HepG2 (cell line): Measurements from ENCODE around the gene OSBPL2. TPM values are rescaled to one million over a fixed set of nuclear protein-coding genes. Genes with fewer than 3 reads are reported as not detected.

Experiments
- AGO2 ChIP-seq: fragments of 200-400 bp; formaldehyde crosslinking; optimal IDR thresholded peaks from 2 replicates; pipeline ENCODE3; 2017; ENCODE audit warnings: mild to moderate bottlenecking, low read depth, low read length, moderate library complexity
- AKAP8 ChIP-seq: sonication (generic); formaldehyde crosslinking; IDR thresholded peaks from 2 replicates; pipeline ENCODE4 v1.5.1; 2020; ENCODE audit warnings: mild to moderate bottlenecking, missing genetic modification reagents
- EED ChIP-seq: sonication (generic); formaldehyde crosslinking; IDR thresholded peaks from 2 replicates; pipeline ENCODE4 v1.5.0; 2020; ENCODE audit warnings: mild to moderate bottlenecking, missing genetic modification reagents
- HNRNPK ChIP-seq: fragments of 200-400 bp; formaldehyde crosslinking; IDR thresholded peaks from 2 replicates; pipeline ENCODE4 v1.6.1; 2018; ENCODE audit warnings: low read length, low read depth, moderate library complexity, mild to moderate bottlenecking; ENCODE audit not compliant: poor library complexity, severe bottlenecking
- HNRNPL ChIP-seq: fragments of 200-400 bp; formaldehyde crosslinking; IDR thresholded peaks from 2 replicates; pipeline ENCODE4 v1.6.1; 2017; ENCODE audit warnings: mild to moderate bottlenecking, low read depth, low read length
- HOMEZ ChIP-seq: IDR thresholded peaks from 2 replicates; pipeline ENCODE4 v1.6.1; 2016; ENCODE audit warnings: low read depth
- HOXA3 ChIP-seq: sonication (generic); formaldehyde crosslinking; IDR thresholded peaks from 2 replicates; pipeline ENCODE4 v1.5.0; 2020; ENCODE audit warnings: missing genetic modification reagents
- KLF15 ChIP-seq: sonication (generic); formaldehyde crosslinking; IDR thresholded peaks from 2 replicates; pipeline ENCODE4 v1.8.1; 2023; ENCODE audit warnings: borderline replicate concordance, mild to moderate bottlenecking, inconsistent platforms, missing genetic modification reagents, mixed read lengths
- KLF6 ChIP-seq: IDR thresholded peaks from 2 replicates; pipeline ENCODE4 v1.8.0; 2016; ENCODE audit warnings: missing biosample characterization, missing genetic modification reagents
- PAF1 ChIP-seq: IDR thresholded peaks from 2 replicates; pipeline ENCODE4 v1.6.1; 2016; ENCODE audit warnings: missing genetic modification reagents, missing compliant biosample characterization
- POLR2G ChIP-seq: fragments of 200-400 bp; formaldehyde crosslinking; IDR thresholded peaks from 2 replicates; pipeline ENCODE4 v1.6.1; 2018; ENCODE audit warnings: mild to moderate bottlenecking, low read depth, low read length, moderate library complexity
- SOX13 ChIP-seq, 3 experiments: fragments of 450-650 bp in 1 of 3; sonication (generic) in 1 of 3; formaldehyde crosslinking in 1 of 3; IDR thresholded peaks in 2 of 3; conservative IDR thresholded peaks in 1 of 3; 2 replicates each; pipeline versions ENCODE4 v1.5.0 to v1.6.1; 2016 to 2020; ENCODE audit warnings: antibody characterized with exemption in 1 of 3, mild to moderate bottlenecking in 1 of 3, missing compliant biosample characterization in 1 of 3, missing genetic modification reagents in 1 of 3, moderate library complexity in 1 of 3
- U2AF2 ChIP-seq: fragments of 200-400 bp; formaldehyde crosslinking; IDR thresholded peaks from 2 replicates; pipeline ENCODE4 v1.6.1; 2017; ENCODE audit warnings: low read depth, mild to moderate bottlenecking, low read length
- ZBTB20 ChIP-seq: sonication (generic); formaldehyde crosslinking; IDR thresholded peaks from 2 replicates; pipeline ENCODE4 v1.8.1; 2023; ENCODE audit warnings: missing genetic modification reagents, low read depth, mild to moderate bottlenecking, borderline replicate concordance
- ZMAT3 ChIP-seq: sonication (generic); formaldehyde crosslinking; conservative IDR thresholded peaks from 2 replicates; pipeline ENCODE4 v1.7.0; 2021; ENCODE audit warnings: missing genetic modification reagents
- ZNF24 ChIP-seq: fragments of 450-650 bp; IDR thresholded peaks from 2 replicates; pipeline ENCODE4 v1.6.1; 2017; ENCODE audit warnings: antibody characterized with exemption, mild to moderate bottlenecking
- ZNF570 ChIP-seq: sonication (generic); formaldehyde crosslinking; IDR thresholded peaks from 2 replicates; pipeline ENCODE4 v1.4.0; 2020; ENCODE audit warnings: mild to moderate bottlenecking, missing genetic modification reagents, borderline replicate concordance
- polyA plus RNA-seq, 8 experiments: library from polyadenylated mRNA; depleted of rRNA in 3 of 8; stranded (reverse) in 7 of 8; unstranded in 1 of 8; fragments of >200 nt; fragmentation: Illumina TruSeq in 4 of 8; extraction: Trizol in 4 of 8; gene quantifications; 2 replicates each; pipeline versions ENCODE4 v1.2.1 to v1.2.3, GENCODE V29; 2011 to 2016; ENCODE audit warnings: low read depth in 4 of 8, missing spikeins in 1 of 8, mixed read lengths in 1 of 8; ENCODE audit not compliant: insufficient read depth in 1 of 8
- total RNA-seq, 5 experiments: library from RNA; depleted of rRNA; stranded (reverse); fragments of >200 nt; fragmentation: Illumina TruSeq; extraction: Trizol; gene quantifications; 2 replicates each; pipeline ENCODE4 v1.2.3, GENCODE V29; 2016; ENCODE audit warnings: low read depth in 1 of 5
- TF ChIP-seq, protein P1 (sequence below): sonication (generic); formaldehyde crosslinking; conservative IDR thresholded peaks from 2 replicates; pipeline ENCODE4 v1.8.0; 2022; ENCODE audit warnings: mild to moderate bottlenecking, moderate library complexity, missing genetic modification reagents

OSBPL2 gene
- total and polyA plus RNA-seq, 2 of the 13 experiments (the other 11 are each of a cell fraction or from before 2014, with no cell fraction given) = 18.5 to 37.4 TPM

DNA sequence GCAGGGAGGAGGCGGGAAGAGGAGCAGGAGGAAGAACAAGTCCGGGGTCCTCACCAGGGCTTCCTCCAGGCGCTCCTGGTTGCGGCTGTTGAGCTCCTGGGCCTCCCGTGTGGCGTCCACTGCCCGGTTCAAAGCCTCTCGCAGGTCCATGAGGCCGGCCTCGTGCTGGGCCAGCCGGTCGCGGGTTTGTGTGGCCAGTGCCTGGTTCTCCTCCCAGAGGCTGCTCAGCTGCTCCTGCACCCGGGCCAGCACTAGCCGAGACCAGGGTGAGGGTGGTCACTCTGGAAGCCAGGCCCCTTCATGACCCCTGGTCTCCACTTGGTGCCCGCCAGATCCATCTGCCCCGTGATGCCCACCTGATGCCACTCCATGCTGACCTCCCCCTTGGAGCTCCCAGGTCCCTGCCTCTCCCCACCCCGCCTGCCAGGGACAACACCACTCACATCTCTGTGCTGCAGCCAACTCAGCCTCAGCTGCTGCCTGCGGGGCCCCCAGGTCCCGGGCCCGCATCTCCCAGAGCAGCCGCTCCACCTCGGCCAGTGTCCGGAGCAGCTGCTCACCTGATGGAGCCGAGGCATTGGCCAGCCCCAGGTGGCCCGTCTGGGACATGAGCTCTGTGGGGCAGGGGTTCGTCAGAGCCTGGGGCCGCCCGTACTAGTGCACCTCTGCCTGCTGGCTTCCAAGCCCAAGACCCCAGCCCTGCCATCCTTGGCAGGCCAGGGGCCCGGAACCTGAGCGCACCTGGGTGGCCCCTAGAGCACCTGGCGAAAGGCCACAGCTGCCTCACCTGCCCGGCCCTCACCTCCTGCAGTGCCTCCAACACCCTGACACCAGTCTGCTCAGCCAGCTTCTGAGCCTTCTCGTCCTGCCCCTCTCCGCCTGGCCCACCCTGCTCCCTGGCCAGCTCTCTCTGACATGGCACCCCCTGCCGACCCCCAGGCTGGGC is 80.4 kb downstream of the OSBPL2 start (continued):
- 0 out of 2 replicates have a peak, but pooled peaks have one; percentile 29 for TF ChIP-seq POLR2G
- no peak for TF ChIP-seq HOXA3 (CRISPR knock-in tag)
- TF ChIP-seq ZMAT3 (CRISPR knock-in tag) = no peak
- TF ChIP-seq U2AF2 = no peak
- TF ChIP-seq, protein P1, sequence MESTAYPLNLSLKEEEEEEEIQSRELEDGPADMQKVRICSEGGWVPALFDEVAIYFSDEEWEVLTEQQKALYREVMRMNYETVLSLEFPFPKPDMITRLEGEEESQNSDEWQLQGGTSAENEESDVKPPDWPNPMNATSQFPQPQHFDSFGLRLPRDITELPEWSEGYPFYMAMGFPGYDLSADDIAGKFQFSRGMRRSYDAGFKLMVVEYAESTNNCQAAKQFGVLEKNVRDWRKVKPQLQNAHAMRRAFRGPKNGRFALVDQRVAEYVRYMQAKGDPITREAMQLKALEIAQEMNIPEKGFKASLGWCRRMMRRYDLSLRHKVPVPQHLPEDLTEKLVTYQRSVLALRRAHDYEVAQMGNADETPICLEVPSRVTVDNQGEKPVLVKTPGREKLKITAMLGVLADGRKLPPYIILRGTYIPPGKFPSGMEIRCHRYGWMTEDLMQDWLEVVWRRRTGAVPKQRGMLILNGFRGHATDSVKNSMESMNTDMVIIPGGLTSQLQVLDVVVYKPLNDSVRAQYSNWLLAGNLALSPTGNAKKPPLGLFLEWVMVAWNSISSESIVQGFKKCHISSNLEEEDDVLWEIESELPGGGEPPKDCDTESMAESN (CRISPR knock-in tag) = no peak
- TF ChIP-seq HOMEZ (CRISPR knock-in tag) = no peak
- TF ChIP-seq HNRNPK = peak; percentile 77
- no peak for TF ChIP-seq AKAP8 (CRISPR knock-in tag)
- no peak for TF ChIP-seq PAF1 (CRISPR knock-in tag)
- TF ChIP-seq HNRNPL = peak; percentile 89
- no peak for TF ChIP-seq ZBTB20 (CRISPR knock-in tag)
- TF ChIP-seq ZNF24 = no peak
- no peak for TF ChIP-seq SOX13 (IDR thresholded peaks at IDR 0.05)
- TF ChIP-seq SOX13 (CRISPR knock-in tag; conservative IDR thresholded peaks at IDR 0.05 in 1 of 2, IDR thresholded peaks at IDR 0.05 in 1 of 2) = no peak
- TF ChIP-seq EED = no peak
- TF ChIP-seq ZNF570 (CRISPR knock-in tag) = no peak
- no peak for TF ChIP-seq KLF6 (CRISPR knock-in tag)
- peak; percentile 73 for TF ChIP-seq AGO2
- no peak for TF ChIP-seq KLF15
